Tibial nerve (tissue), 4 donors: ENCODE measurements around the gene APBA1. TPM values are rescaled to one million over a fixed set of nuclear protein-coding genes. Genes with fewer than 3 reads are reported as not detected.

Source experiments
- DNase-seq, 2 donors: peaks; one replicate each; pipeline ENCODE4 v3.0.0-alpha.2; 2019; ENCODE audit warnings: low spot score in 2 of 2
- H3K27ac ChIP-seq, 4 donors: fragments of 200-600 bp; sonication (generic) in 3 of 4; one replicate each; pipeline ENCODE4 v1.5.1; 2017 to 2019; ENCODE audit warnings: mild to moderate bottlenecking in 1 of 4
- H3K27me3 ChIP-seq, 2 donors: fragments of 200-600 bp; sonication (generic) in 1 of 2; one replicate each; pipeline versions ENCODE4 v1.5.1 to v1.6.0; 2017 to 2019
- H3K36me3 ChIP-seq, 3 donors: fragments of 200-600 bp; sonication (generic); one replicate each; pipeline ENCODE4 v1.5.1; 2018 to 2019
- H3K4me1 ChIP-seq, 4 donors: fragments of 200-600 bp; sonication (generic) in 3 of 4; one replicate each; pipeline ENCODE4 v1.5.1; 2017 to 2019
- H3K4me3 ChIP-seq, 4 donors: fragments of 200-600 bp; sonication (generic) in 3 of 4; one replicate each; pipeline ENCODE4 v1.5.1; 2017 to 2019; ENCODE audit warnings: mild to moderate bottlenecking in 1 of 4, moderate library complexity in 1 of 4
- H3K9me3 ChIP-seq, 4 donors: fragments of 200-600 bp; sonication (generic) in 3 of 4; one replicate each; pipeline ENCODE4 v1.5.1; 2017 to 2019
- EP300 ChIP-seq, 2 donors: sonication (generic); formaldehyde crosslinking; IDR thresholded peaks; one replicate each; pipeline ENCODE4 v1.6.1; 2017; ENCODE audit warnings: antibody characterized with exemption in 2 of 2, mild to moderate bottlenecking in 1 of 2
- POLR2A ChIP-seq, 2 donors: fragments of 450-650 bp; IDR thresholded peaks; one replicate each; pipeline ENCODE4 v1.6.1; 2017; ENCODE audit warnings: antibody characterized with exemption in 2 of 2, mild to moderate bottlenecking in 2 of 2, moderate library complexity in 2 of 2
- WGBS, 2 donors: methylation state at CpG; one replicate each; pipeline ENCODE4 v1.1.5; 2018; 5-methylcytosine and 5-hydroxymethylcytosine counted together
- total RNA-seq, 4 donors: library from RNA; depleted of rRNA; stranded (reverse); fragments of >200 nt; gene quantifications; one replicate each; pipeline ENCODE4 v1.1.0, GENCODE V29; 2016
- TF ChIP-seq, protein P1 (sequence below), 5 experiments: fragments of 200-600 bp in 3 of 5; fragments of 450-650 bp in 2 of 5; sonication (generic) in 3 of 5; IDR thresholded peaks; one replicate each; pipeline ENCODE4 v1.5.1; 2016 to 2019; ENCODE audit warnings: antibody characterized with exemption in 5 of 5, mild to moderate bottlenecking in 3 of 5, moderate library complexity in 2 of 5

Gene APBA1
- total RNA-seq, 4 donors from 2014 or later: 8.4 to 14.4 (median 9.8) TPM

DNA sequence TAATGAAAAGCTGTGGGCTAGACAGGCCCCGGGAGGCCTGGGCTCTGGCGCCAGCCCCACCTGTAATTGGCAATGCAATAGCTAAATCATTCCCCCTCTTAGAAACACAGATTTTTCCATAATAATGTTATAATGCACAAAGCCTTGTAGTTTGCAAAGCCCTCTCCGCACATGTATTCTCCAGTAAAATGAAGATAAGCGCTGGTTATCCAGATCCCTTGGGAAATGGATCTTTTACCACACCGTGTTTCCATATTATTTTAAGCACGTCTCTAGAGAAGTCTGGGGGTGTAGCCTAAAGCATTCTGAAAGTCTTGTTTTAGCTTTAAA lies 1.1 kb upstream of the APBA1 start:
- 35 to 38% methylated on average over 6 of the region's 6 CpGs for WGBS, 2 donors
- Histone ChIP-seq H3K36me3 (no peaks in the 10 kb centered on the region), H3K27ac (peak overlapping the region; percentile 54 to 89 (median 84)), H3K4me3 (peak overlapping the region; percentile 67 to 85 (median 73)), H3K9me3 (no peaks in the 10 kb centered on the region), H3K27me3 (no peaks in the 10 kb centered on the region), H3K4me1 (peaks cover 0 to 24% (median 3%) of the 10 kb centered on the region in 4 donors)
- no peak for DNase-seq
- TF ChIP-seq EP300 (IDR thresholded peaks at IDR 0.05): no peak
- TF ChIP-seq, protein P1, sequence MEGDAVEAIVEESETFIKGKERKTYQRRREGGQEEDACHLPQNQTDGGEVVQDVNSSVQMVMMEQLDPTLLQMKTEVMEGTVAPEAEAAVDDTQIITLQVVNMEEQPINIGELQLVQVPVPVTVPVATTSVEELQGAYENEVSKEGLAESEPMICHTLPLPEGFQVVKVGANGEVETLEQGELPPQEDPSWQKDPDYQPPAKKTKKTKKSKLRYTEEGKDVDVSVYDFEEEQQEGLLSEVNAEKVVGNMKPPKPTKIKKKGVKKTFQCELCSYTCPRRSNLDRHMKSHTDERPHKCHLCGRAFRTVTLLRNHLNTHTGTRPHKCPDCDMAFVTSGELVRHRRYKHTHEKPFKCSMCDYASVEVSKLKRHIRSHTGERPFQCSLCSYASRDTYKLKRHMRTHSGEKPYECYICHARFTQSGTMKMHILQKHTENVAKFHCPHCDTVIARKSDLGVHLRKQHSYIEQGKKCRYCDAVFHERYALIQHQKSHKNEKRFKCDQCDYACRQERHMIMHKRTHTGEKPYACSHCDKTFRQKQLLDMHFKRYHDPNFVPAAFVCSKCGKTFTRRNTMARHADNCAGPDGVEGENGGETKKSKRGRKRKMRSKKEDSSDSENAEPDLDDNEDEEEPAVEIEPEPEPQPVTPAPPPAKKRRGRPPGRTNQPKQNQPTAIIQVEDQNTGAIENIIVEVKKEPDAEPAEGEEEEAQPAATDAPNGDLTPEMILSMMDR (IDR thresholded peaks at IDR 0.05): no peak
- no peak for TF ChIP-seq POLR2A (IDR thresholded peaks at IDR 0.05)

DNA sequence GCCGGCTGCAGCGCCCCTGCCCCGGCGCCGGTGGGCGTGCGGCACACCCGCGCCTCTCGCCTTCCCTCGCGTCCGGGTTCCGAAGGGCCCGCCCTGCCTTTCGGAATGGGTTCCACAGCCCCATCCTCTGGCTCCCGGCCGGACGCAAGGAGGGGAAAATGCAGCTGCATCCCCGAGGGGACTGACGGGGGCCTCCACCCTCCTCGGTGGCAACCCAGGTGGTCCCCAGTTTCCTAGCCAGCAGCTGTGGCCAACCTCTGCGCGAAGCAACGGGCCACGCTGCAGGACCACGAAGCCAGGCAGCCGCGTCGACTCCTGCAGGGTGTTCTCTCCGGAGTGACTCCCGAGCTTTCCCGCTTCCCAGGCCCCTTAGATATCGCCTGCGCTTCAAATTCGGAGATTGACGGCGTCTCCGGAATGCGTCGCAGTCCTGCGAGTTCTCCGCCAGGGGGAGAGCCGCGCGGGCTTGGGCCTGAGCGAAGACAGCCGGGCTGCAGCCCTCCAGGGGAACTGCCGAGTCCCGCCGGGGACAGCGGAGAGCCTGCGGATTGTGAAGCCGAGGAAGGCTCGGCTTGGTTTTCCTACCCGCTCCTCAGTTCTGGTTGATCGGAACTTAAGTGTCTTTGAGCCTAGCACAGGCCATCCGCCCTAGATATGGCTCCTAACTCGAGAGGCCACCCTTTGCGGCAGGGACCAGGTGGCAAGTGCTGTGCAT lies 582 bp upstream of the APBA1 start:
- WGBS, 2 donors: 0% methylated on average over 9 to 21 of the region's 60 CpGs
- H3K27ac ChIP-seq: peak overlapping the region; percentile 54 to 89 (median 84)
- no peaks in the 10 kb centered on the region for H3K36me3 ChIP-seq
- peaks cover 0 to 24% (median 3%) of the 10 kb centered on the region in 4 donors for H3K4me1 ChIP-seq
- TF ChIP-seq EP300 (IDR thresholded peaks at IDR 0.05) (peak in 1 of 2 donors; percentile 34), POLR2A (IDR thresholded peaks at IDR 0.05) (peak in 1 of 2 donors; percentile 13)
- TF ChIP-seq, protein P1 (IDR thresholded peaks at IDR 0.05): peak; percentile 69 to 91 (median 91)
- no peaks in the 10 kb centered on the region for H3K9me3 ChIP-seq
- H3K4me3 ChIP-seq: peak overlapping the region; percentile 67 to 85 (median 73)
- DNase-seq: peak; percentile 61
- no peaks in the 10 kb centered on the region for H3K27me3 ChIP-seq

DNA sequence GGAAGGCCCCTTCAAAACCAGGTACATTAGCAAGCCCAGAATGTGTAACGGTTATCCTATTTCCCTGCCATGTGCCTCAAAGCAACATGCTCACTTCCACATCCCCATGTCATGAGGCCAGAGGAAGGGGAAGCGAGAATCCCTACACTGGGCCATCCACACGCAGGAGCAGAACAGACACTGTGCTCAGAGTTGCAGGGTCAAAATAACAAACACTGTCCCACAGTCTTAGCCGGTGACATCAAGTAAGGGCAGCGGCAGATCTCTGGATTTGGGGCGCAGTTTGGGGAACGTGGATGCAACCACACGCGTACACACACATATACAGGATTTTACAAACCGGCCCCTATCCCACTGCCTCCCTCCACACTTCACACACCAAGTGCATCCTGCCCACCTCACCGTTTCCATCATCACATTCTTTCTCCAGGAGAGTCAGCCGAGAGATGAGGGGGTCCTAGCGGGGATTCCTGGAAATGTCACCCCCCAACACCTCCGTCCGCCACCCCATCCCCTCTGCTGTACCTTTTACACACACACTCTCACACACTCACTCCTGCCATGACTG lies 776 bp downstream of the APBA1 start:
- peak overlapping the region; percentile 67 to 85 (median 77) for H3K4me3 ChIP-seq
- 22 to 24% methylated on average over 15 of the region's 15 CpGs for WGBS, 2 donors
- H3K9me3 ChIP-seq: no peaks in the 10 kb centered on the region
- peak in 1 of 2 donors; percentile 24 for DNase-seq
- peaks cover 0 to 24% (median 3%) of the 10 kb centered on the region in 4 donors for H3K4me1 ChIP-seq
- TF ChIP-seq POLR2A (IDR thresholded peaks at IDR 0.05) (no peak), EP300 (IDR thresholded peaks at IDR 0.05) (peak in 1 of 2 donors; percentile 33)
- no peaks in the 10 kb centered on the region for H3K36me3 ChIP-seq
- no peaks in the 10 kb centered on the region for H3K27me3 ChIP-seq
- peak overlapping the region; percentile 74 to 93 (median 84) for H3K27ac ChIP-seq

DNA sequence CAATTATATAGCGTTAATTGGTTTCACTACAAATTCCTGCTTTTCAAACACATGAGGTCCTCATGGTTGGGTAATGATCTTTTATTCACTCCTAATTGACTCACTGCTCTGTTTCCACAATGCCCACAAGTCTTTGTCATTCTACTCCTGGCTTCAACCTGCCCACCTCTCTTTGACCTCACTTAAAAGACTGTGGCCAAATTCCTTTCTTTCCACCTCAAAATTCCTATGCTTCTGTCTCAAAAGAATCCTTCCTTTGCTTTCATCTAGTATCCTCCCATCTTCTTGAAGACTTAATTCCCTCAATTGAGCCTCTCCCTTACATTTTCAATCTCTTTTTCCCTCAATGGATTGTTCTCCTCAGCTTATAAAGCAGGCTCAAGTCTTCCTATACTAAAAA lies 4.9 kb downstream of the APBA1 start:
- no peaks in the 10 kb centered on the region for H3K27me3 ChIP-seq
- no peaks in the 10 kb centered on the region for H3K36me3 ChIP-seq
- TF ChIP-seq EP300 (IDR thresholded peaks at IDR 0.05) (no peak), POLR2A (IDR thresholded peaks at IDR 0.05) (no peak)
- TF ChIP-seq, protein P1 (IDR thresholded peaks at IDR 0.05): no peak
- peaks cover 0 to 15% (median 0%) of the 10 kb centered on the region in 4 donors for H3K4me1 ChIP-seq
- H3K27ac ChIP-seq: no peak overlapping the region
- no peak overlapping the region for H3K4me3 ChIP-seq
- 100% methylated on average over 1 of the region's 1 CpG for WGBS, 2 donors
- no peaks in the 10 kb centered on the region for H3K9me3 ChIP-seq
- no peak for DNase-seq

DNA sequence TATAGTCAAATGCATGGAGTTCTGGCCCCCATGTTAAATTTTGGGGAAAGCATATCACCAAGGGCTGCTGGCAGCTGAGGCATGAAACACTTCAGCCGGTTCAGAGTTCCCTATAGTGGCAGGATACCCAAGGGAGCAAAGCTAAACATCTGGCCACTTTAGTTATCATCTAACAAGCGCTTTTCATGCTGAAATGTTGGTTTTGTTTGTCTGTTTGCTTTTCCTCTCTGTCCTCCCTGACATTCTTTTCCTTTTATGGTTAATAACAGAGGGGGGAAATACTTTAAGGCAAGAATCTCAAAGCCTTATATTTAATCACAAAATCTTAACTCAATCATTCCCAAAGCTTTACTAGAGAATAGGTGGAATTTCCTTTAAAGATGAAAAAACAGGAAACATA lies 11.9 kb downstream of the APBA1 start:
- H3K27ac ChIP-seq: no peak overlapping the region
- TF ChIP-seq, protein P1 (IDR thresholded peaks at IDR 0.05): no peak
- no peak for TF ChIP-seq EP300 (IDR thresholded peaks at IDR 0.05)
- no peak for DNase-seq
- H3K36me3 ChIP-seq: no peaks in the 10 kb centered on the region
- H3K9me3 ChIP-seq: no peaks in the 10 kb centered on the region
- no peaks in the 10 kb centered on the region for H3K27me3 ChIP-seq
- H3K4me1 ChIP-seq: no peaks in the 10 kb centered on the region
- H3K4me3 ChIP-seq: no peak overlapping the region
- WGBS, 2 donors: 57 to 63% methylated on average over 2 of the region's 2 CpGs
